Aorta (tissue), 5 donors: ENCODE measurements around the gene CFAP410. TPM values are rescaled to one million over a fixed set of nuclear protein-coding genes. Genes with fewer than 3 reads are reported as not detected.

ENCODE experiments used
- ATAC-seq: fragments of 200-7000 bp; cut with Tn5 transposase; one replicate; pipeline ENCODE4 v1.9.1; 2022; ENCODE audit warnings: moderate library complexity; ENCODE audit not compliant: low FRiP score
- DNase-seq, 2 donors: peaks; one replicate each; pipeline ENCODE4 v3.0.0-alpha.2; 2020
- H3K27ac ChIP-seq, 2 donors: one replicate each; pipeline ENCODE4 v1.5.1; 2013; ENCODE audit warnings: low read length in 2 of 2, mild to moderate bottlenecking in 2 of 2, moderate library complexity in 2 of 2, control low read depth in 1 of 2, inconsistent platforms in 1 of 2, low read depth in 1 of 2
- H3K27me3 ChIP-seq, 2 donors: one replicate each; pipeline ENCODE4 v1.6.1; 2013; ENCODE audit warnings: control low read depth in 1 of 2, low read length in 1 of 2, mild to moderate bottlenecking in 1 of 2, moderate library complexity in 1 of 2; ENCODE audit not compliant: insufficient read depth in 2 of 2, control insufficient read depth in 1 of 2
- H3K36me3 ChIP-seq, 2 donors: one replicate each; pipeline ENCODE4 v1.6.1; 2013; ENCODE audit warnings: control low read depth in 1 of 2, low read length in 1 of 2, mild to moderate bottlenecking in 1 of 2; ENCODE audit not compliant: insufficient read depth in 2 of 2, control insufficient read depth in 1 of 2
- H3K4me1 ChIP-seq, 2 donors: one replicate each; pipeline ENCODE4 v1.6.1; 2013; ENCODE audit warnings: low read length in 2 of 2, control low read depth in 1 of 2, mild to moderate bottlenecking in 1 of 2, moderate library complexity in 1 of 2; ENCODE audit not compliant: insufficient read depth in 2 of 2, control insufficient read depth in 1 of 2
- H3K4me3 ChIP-seq, 2 donors: one replicate each; pipeline ENCODE4 v1.5.1; 2013; ENCODE audit warnings: low read length in 2 of 2, control low read depth in 1 of 2, mild to moderate bottlenecking in 1 of 2
- H3K9me3 ChIP-seq: one replicate; pipeline ENCODE4 v1.6.1; 2013; ENCODE audit warnings: mild to moderate bottlenecking, low read length; ENCODE audit not compliant: control insufficient read depth
- WGBS, 2 donors: extraction: QIAGEN DNeasy Blood & Tissue Kit; methylation state at CpG; one replicate each; pipeline ENCODE4 v1.1.7; 2013; 5-methylcytosine and 5-hydroxymethylcytosine counted together
- intact Hi-C, 2 donors: fragments of 100-400 bp; cut with DNase I; formaldehyde crosslinking; loops; one replicate each; pipeline versions ENCODE4 v1.14.2 to v1.15.0; 2022
- polyA plus RNA-seq, 2 donors: library from polyadenylated mRNA; stranded (reverse); fragments of 200-250 nt; gene quantifications; one replicate each; pipeline ENCODE4 v1.2.3, GENCODE V29; 2013
- total RNA-seq, 2 donors: library from RNA; stranded (reverse); fragmentation: NEBNext Ultra II Directional; extraction: Animal tissue kit (Norgen Biotek cat#: 25700); gene quantifications; one replicate each; pipeline ENCODE4 v1.2.1, GENCODE V29; 2021
- donor health status: healthy with polysubstance abuse.
- donor health status: Bipolar disorder and iron deficiency.
- donor health status: DM: no; HTN: no; CAD: no.
- donor health status: DM: no; HTN: no; CAD: no.
- donor health status: DM: yes; HTN: yes; CAD: no.

Gene CFAP410
- total and polyA plus RNA-seq, 4 donors = 19.4 to 121 (median 23.5) TPM

GRCh38 chr21:44337449-44337848 is 1.7 kb downstream of the CFAP410 start:
- Histone ChIP-seq H3K27ac (no peak overlapping the region), H3K4me3 (no peak overlapping the region), H3K36me3 (no peaks in the 10 kb centered on the region), H3K27me3 (no peaks in the 10 kb centered on the region), H3K4me1 (peaks cover 0 to 4% of the 10 kb centered on the region in 2 donors), H3K9me3 (no peaks in the 10 kb centered on the region)
- ATAC-seq = no peak
- 74 to 84% methylated on average over 3 of the region's 3 CpGs for WGBS, 2 donors
- intact Hi-C loops = loop anchor here in 1 of 2 donors (5.0 to 10.0 kb wide), 2 partner anchors 35 to 477 kb away; partner anchors contain the start of genes PFKL and SUMO3
- no peak for DNase-seq

- Histone ChIP-seq H3K27me3 (no peaks in the 10 kb centered on the region), H3K4me1 (peaks cover 0 to 4% of the 10 kb centered on the region in 2 donors), H3K4me3 (no peak overlapping the region), H3K27ac (no peak overlapping the region), H3K36me3 (no peaks in the 10 kb centered on the region), H3K9me3 (no peaks in the 10 kb centered on the region)
- intact Hi-C loops = loop anchor here in 1 of 2 donors (5.0 to 10.0 kb wide), 2 partner anchors 33 to 479 kb away; partner anchors contain the start of genes PFKL and SUMO3
- no peak for ATAC-seq
- no peak for DNase-seq
- 90 to 93% methylated on average over 23 of the region's 24 CpGs for WGBS, 2 donors
Observed at GRCh38 chr21:44335266-44336059, 3.7 kb downstream of the CFAP410 start.

- Histone ChIP-seq H3K36me3 (no peaks in the 10 kb centered on the region), H3K27me3 (no peaks in the 10 kb centered on the region), H3K4me3 (no peak overlapping the region), H3K4me1 (no peaks in the 10 kb centered on the region), H3K9me3 (no peaks in the 10 kb centered on the region), H3K27ac (no peak overlapping the region)
- 86 to 88% methylated on average over 22 to 26 of the region's 26 CpGs for WGBS, 2 donors
- no peak for DNase-seq
- intact Hi-C loops = loop anchor here in 1 of 2 donors (5.0 to 10.0 kb wide), 2 partner anchors 32 to 480 kb away; partner anchors contain the start of genes PFKL and SUMO3
- no peak for ATAC-seq
Observed at GRCh38 chr21:44334329-44335030, 4.7 kb downstream of the CFAP410 start.

- Histone ChIP-seq H3K27ac (no peak overlapping the region), H3K4me3 (no peak overlapping the region), H3K36me3 (no peaks in the 10 kb centered on the region), H3K4me1 (no peaks in the 10 kb centered on the region), H3K9me3 (no peaks in the 10 kb centered on the region), H3K27me3 (no peaks in the 10 kb centered on the region)
- intact Hi-C loops = loop anchor here in 1 of 2 donors (10.0 kb wide), 1 partner anchor 481 kb away; the partner anchor contains the start of gene SUMO3
- DNase-seq (no peak), ATAC-seq (no peak)
- 85 to 87% methylated on average over 45 of the region's 45 CpGs for WGBS, 2 donors
Observed at GRCh38 chr21:44333509-44334328, 5.5 kb downstream of the CFAP410 start.

- DNase-seq = no peak
- intact Hi-C loops = loop anchor here in 1 of 2 donors (10.0 kb wide), 1 partner anchor 482 kb away; the partner anchor contains the start of gene SUMO3
- Histone ChIP-seq H3K36me3 (no peaks in the 10 kb centered on the region), H3K27ac (no peak overlapping the region), H3K4me1 (no peaks in the 10 kb centered on the region), H3K9me3 (no peaks in the 10 kb centered on the region), H3K27me3 (no peaks in the 10 kb centered on the region), H3K4me3 (no peak overlapping the region)
- ATAC-seq = no peak
- 95 to 96% methylated on average over 22 of the region's 22 CpGs for WGBS, 2 donors
Observed at GRCh38 chr21:44332965-44333364, 6.2 kb downstream of the CFAP410 start.

- no peaks in the 10 kb centered on the region for H3K4me1 ChIP-seq
- no peak overlapping the region for H3K4me3 ChIP-seq
- WGBS, 2 donors = 87 to 89% methylated on average over 17 of the region's 17 CpGs
- intact Hi-C loops = loop anchor here in 1 of 2 donors (10.0 kb wide), 1 partner anchor 482 kb away; the partner anchor contains the start of gene SUMO3
- no peaks in the 10 kb centered on the region for H3K27me3 ChIP-seq
- DNase-seq (no peak), ATAC-seq (no peak)
- no peaks in the 10 kb centered on the region for H3K9me3 ChIP-seq
- H3K27ac ChIP-seq = no peak overlapping the region
- no peaks in the 10 kb centered on the region for H3K36me3 ChIP-seq
Observed at GRCh38 chr21:44332383-44332782, 6.8 kb downstream of the CFAP410 start.

GRCh38 chr21:44331650-44332307 is 7.4 kb downstream of the CFAP410 start:
- Histone ChIP-seq H3K9me3 (no peaks in the 10 kb centered on the region), H3K4me1 (no peaks in the 10 kb centered on the region), H3K36me3 (no peaks in the 10 kb centered on the region), H3K27me3 (no peaks in the 10 kb centered on the region), H3K4me3 (no peak overlapping the region), H3K27ac (no peak overlapping the region)
- WGBS, 2 donors = 77 to 78% methylated on average over 19 to 20 of the region's 20 CpGs
- ATAC-seq = no peak
- intact Hi-C loops = loop anchor here in 1 of 2 donors (10.0 kb wide), 1 partner anchor 483 kb away; the partner anchor contains the start of gene SUMO3
- no peak for DNase-seq
